Stimulated activated CD4-positive, alpha-beta T cell treated with anti-CD3 and anti-CD28 coated beads, Interleukin-1b, Interleukin-23, amount 100 ng/mL, for 24 hours (primary cell): ENCODE measurements around the gene TLE6.
"Not testable (repeated sequence)": the region's sequence is repeated elsewhere in the genome, so short reads cannot be mapped to it uniquely, and the experiment has no call there.

Experiments
- DNase-seq, 4 experiments: peaks; one replicate each; pipeline ENCODE4 v3.0.0-alpha.2; 2020; ENCODE audit warnings: low read depth in 4 of 4, low spot score in 1 of 4

TLE6 gene

GRCh38 chr19:3027292-3027691 is 49.9 kb downstream of the TLE6 start:
- no peak for DNase-seq

- DNase-seq = no peak
Measured at GRCh38 chr19:3027981-3028304, 50.6 kb downstream of the TLE6 start.

GRCh38 chr19:3028305-3029064 is 51.1 kb downstream of the TLE6 start:
- DNase-seq = no peak

- DNase-seq = no peak
Measured at GRCh38 chr19:3029065-3029923, 51.9 kb downstream of the TLE6 start, which contains the start of gene TLE2. TSS of gene TLE2 (minus strand) at chr19:3029280. CDS start at chr19:3028904, 376 bp downstream.

DNA sequence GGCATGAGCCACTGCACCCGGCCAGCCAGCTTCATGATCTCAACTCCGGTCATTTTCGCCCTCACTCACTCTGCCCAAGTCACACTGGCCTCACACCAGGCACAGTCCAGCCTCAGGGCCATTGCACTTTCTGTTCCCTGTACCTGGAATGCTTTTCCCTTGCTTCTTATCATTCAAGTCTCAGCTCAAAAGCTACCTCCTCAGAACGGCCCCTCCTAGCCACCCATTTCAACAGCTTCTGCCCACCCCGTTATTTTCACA is 54.2 kb downstream of the TLE6 start:
- no peak for DNase-seq

DNA sequence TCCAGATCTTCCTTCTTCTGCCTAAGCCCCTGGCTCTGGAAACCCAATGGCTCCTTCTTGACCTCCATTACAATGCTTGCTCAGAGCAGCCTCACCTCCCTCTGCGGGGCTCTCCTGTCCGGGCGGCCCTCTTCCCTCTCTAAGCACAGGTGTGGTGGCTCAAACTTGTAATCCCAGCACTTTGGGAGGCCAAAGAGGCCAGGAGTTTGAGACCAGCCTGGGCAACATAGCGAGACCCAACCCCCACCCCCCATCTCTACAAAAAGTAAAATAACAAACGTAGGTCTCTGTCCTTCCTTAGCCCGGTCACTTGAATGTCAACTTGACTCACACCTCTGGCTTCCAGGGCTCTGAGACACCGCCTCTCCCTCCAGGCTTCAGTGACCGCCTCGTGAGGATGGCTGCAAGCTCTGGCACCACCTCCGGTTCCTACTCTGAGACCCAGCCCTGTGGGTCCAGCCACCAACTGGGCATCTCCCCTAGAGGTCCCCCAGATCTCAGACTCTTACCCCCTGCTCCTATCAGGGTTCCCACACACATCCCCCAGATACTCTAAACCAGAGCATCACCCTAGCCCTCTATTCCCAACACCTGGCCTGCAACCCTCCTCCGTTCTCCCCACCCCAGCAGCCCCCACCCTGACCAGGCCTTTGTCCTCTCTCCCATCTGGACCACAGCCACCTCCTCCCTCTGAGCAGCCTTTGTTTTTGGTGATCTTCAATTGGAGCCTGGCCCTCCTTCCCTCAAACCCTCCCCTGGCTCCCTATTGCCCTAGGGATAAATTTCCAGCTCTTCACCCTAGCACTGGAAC is 56.4 kb downstream of the TLE6 start:
- no peak for DNase-seq

DNA sequence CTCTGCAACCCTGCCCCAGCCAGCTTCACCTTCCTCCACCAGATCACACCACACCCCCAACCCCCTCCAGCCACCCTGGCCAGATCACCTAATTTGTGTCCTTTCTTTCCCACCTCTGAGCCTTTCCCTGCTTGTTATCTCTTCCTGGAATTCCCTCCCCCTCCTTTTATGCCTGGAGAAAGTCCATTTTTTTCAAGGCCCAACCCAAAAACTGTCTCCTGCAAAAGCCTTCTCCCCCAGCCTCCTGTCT is 57.0 kb downstream of the TLE6 start:
- DNase-seq = no peak

DNA sequence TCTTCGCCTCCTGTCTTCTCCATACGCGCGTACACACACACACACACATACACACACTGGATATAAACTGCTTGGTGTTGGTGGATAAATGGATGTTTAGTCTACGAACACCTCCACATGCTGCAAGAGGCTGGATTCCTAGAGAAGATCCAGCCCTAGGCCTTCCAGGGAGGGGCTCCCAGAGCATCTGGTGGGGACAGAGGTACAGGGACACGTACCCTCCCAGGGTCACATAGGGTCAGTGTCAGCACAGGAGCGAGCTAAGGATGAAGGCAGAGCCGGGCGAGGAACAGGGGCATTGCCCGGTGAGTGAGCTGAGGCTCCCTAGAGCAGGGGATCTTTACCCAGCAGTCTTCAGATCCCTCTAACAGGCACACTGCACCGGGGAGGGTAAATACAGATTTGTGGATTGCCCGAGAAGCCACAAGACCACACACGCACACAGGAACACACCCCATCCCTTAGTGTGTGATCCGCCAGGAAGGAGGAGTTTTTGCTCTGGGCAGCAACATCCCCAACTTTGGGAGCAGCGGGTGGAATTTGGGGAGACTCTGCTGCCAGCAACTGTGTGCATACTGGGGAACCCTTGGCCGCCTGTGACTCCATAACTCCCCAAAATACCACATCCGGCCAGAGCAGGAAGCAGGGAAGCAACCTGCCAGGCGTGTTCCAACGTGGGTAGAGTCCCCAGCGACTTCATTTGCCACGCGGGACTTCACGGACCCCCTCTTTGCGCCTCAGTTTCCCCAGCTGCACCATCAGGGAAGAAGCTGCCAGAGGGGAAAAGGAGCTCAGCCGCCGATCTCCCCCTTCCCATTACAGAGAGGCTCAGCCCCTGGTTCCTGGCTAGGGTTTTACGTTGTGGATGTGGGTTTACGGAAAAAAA is 57.5 kb downstream of the TLE6 start:
- peak in 1 of 4 experiments; percentile 39 for DNase-seq

- DNase-seq = peak; percentile 84 to 94 (median 92)
Measured at GRCh38 chr19:3035542-3036118, 58.3 kb downstream of the TLE6 start.

DNA sequence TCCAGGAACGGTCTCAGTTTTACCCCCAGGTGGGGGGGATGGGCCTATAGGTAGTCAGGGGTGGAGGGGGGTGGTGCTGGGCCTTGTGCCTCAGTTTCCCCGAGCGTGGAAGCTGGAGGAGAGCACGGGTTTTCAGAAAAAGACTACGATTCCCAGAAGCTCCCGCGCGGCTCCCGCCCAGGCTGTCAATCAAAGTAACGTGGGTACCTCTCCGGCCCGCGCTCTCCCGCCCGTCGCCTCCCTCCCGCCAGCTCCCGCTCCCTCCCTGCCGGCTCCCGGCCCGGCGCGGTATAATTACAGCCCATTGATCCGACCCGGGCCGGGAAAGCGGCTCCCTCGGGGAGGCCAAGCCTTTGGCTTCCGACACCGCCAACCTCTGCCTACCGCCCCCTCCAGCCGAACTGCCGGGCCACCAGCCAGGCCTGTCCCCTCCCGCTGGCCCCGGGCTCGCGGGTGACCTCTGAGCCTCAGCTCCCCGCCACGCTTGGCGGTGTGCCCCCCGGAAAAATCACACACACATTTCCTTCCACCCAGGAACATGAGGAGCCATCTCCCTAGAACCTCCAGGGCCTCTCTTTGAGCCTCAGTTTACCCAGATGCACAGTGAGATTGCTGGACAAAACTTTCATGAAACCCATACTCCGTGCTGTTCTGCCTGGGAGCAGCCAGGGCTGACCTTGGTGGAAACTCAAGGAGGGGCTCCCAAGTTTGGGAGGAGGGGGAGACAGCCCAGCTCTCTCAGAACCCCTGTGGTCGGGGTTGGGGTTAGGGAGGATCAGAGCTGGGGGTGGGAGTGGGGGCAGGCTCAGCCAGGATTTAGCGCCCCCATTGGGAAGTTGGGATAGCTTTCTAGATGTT is 59.0 kb downstream of the TLE6 start:
- peak; percentile 68 to 78 (median 70) for DNase-seq

DNA sequence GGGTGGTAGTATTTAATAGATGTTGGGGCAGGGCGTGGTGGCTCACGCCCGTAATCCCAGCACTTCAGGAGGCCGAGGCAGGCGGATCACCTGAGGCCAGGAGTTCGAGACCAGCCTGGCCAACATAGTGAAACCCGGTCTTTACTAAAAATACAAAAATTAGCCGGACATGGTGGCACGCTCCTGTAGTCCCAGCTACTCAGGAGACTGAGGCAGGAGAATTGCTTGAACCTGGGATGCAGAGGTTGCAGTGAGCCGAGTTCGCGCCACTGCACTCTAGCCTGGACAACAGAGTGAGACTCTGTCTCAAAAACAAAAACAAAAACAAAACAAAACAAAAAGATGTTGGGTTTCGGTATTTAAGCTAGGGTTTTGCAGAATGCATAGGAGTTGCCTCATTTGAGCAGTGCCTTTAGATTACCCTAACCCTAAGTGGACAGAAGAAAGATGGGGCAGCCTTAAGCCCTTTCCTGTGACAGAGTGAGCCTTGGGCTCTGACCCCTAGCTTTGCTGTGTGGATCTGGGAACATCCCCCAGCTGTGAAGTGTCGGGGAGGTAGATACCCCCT is 59.7 kb downstream of the TLE6 start:
- DNase-seq = not testable (repeated sequence)

DNA sequence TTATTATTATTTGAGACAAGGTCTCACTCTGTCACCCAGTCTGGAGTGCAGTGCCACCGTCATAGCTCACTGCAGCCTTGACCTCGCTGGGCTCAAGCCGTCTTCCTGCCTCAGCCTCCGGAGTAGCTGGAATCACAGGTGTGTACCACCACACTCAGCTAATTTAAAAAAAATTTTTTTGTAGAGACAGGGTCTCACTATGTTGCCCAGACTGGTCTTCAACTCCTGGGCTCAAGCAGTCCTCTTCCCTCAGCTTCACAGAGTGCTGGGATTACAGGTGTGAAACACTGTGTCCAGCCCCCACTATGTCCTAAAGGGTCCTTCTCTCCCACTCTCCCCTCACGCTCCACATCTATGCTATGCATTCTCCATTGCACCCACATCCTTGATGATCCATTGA is 60.9 kb downstream of the TLE6 start:
- DNase-seq = no peak

DNA sequence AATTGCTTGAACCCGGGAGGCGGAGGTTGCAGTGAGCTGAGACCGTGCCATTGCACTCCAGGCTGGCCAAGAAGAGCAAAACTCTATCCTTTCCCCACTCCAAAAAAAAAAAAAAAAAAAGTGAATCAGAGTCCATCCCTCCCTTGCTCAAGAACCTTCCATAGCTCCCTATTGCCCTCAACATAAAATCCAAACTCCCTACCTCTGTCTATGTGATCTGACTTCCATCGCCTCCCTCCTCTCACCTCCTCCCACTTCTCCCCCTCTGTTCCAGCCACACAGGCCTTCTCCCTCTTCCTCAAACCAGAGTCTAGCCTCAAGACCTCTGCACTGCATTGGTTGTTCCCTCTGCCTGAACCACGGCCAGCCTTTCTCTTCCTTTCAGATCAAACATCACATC is 61.8 kb downstream of the TLE6 start:
- no peak for DNase-seq

- no peak for DNase-seq
Measured at GRCh38 chr19:3039641-3040077, 62.3 kb downstream of the TLE6 start.

GRCh38 chr19:3041327-3041726 is 64.0 kb downstream of the TLE6 start:
- no peak for DNase-seq

DNA sequence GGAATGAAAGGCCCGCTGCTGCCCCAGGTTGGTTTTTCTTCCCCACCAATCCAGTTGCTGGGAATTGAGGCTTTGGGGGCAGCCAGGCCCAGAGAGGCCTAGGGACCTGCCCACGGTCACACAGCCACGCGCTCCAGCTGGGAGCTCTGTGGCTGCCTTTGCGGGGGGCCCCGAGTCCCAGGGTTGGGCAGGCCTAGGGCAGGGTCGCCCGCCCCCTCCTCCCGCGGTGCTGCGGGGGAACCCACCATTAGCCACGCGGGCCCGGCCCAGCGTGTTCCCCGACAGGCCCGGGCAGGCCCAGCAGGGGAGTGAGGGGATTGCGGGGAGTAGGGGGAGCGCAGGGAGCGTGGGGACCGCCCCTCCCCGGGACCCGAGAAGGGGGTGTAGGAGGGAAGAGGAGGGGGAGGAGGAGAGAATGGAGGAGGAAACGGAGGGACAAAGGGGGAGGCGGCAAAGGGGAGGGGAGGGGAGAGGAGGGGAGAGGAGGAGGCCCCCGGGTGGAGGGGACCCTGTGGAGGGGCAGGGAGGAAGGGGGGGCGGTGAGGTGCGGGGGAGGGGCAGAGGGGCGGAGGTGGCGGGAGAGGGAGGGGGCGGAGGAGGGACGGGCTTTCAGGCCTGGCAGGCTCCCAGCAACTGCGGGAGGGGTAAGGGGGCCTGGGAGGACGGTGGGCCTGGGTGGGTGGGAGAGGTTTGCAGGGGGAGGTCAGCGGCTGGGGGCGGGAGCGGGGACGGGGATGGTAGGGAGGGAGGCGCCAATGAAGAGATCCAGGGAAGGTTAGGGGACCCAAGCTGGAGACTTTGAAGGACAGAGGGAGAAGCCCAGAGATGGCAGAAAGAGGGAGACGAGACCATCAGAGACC is 64.6 kb downstream of the TLE6 start:
- DNase-seq = no peak

DNA sequence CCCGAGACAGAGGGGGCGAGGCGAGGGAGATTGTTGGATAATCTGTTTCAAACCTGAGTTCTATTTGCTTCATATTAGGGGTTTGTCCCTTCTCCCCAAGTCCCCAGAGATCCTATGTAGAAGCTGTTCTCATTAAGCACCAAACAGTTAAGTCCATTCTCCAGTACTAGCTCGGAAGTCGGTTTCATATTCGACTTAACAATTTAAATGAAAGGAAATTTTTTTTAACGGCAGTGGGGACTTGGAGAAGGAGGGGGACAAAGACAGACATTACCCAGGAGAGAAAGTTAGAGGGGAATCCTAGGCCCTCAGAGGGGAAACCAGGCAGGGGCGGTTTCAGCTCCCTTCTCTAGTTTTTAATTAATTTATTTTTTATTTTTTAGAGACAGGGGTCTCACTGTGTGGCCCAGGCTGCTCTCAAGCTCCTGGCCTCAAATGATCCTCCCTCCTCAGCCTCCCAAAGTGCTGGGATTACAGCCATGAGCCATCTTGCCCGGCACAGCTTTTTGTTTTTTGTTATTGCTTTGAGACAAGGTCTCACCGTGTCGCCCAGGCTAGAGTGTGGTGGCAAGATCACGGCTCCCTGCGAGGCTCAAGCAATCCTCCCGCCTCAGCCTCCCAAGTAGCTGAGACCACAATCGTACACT is 65.4 kb downstream of the TLE6 start:
- no peak for DNase-seq
